T-helper 17 cell (primary cell): ENCODE measurements around the gene ATP6AP1. TPM values are rescaled to one million over a fixed set of nuclear protein-coding genes. Genes with fewer than 3 reads are reported as not detected.

Source experiments
- ATAC-seq: fragments of 150-1000 bp; cut with Tn5 transposase; 2 replicates; pipeline ENCODE4 v1.10.0; 2021; ENCODE audit warnings: mild to moderate bottlenecking, moderate library complexity
- DNase-seq, 3 donors: peaks; one replicate each; pipeline versions ENCODE4 v3.0.0 to v3.0.0-alpha.2; 2020 to 2021
- H3K9me3 ChIP-seq: one replicate; pipeline ENCODE4 v1.7.0; 2013; ENCODE audit warnings: low read length, mild to moderate bottlenecking; ENCODE audit not compliant: control insufficient read depth, poor library complexity, severe bottlenecking
- H3K27ac Mint-ChIP-seq: one replicate; pipeline ENCODE4 v1.8.0; 2022; ENCODE audit warnings: mild to moderate bottlenecking, moderate library complexity, mixed read lengths
- H3K27me3 Mint-ChIP-seq: one replicate; pipeline ENCODE4 v1.8.0; 2022; ENCODE audit warnings: mixed read lengths
- H3K36me3 Mint-ChIP-seq: one replicate; pipeline ENCODE4 v1.8.0; 2022; ENCODE audit warnings: low read depth, mixed read lengths
- H3K4me1 Mint-ChIP-seq: one replicate; pipeline ENCODE4 v1.8.0; 2022; ENCODE audit warnings: mild to moderate bottlenecking, mixed read lengths
- H3K4me3 Mint-ChIP-seq: one replicate; pipeline ENCODE4 v1.8.0; 2022; ENCODE audit warnings: mild to moderate bottlenecking, moderate library complexity, mixed read lengths
- total RNA-seq, 4 donors: library from RNA in 2 of 4; stranded (reverse) in 2 of 4; gene quantifications; one replicate each; pipeline ENCODE4 v1.2.3 and lab custom pipeline; 2022 to 2026

ATP6AP1 gene
- total RNA-seq, 2 donors from 2014 or later: 41.4 to 43.0 TPM

GRCh38 chrX:154440623-154441357 lies 12.3 kb downstream of the ATP6AP1 start:
- Mint-ChIP-seq H3K27me3 (no peaks in the 10 kb centered on the region), H3K4me1 (peaks cover 17% of the 10 kb centered on the region), H3K27ac (no peak overlapping the region), H3K4me3 (no peak overlapping the region), H3K36me3 (no peaks in the 10 kb centered on the region)
- ATAC-seq (no peak), DNase-seq (no peak)
- no peaks in the 10 kb centered on the region for H3K9me3 ChIP-seq

- peak overlapping the region; percentile 63 for H3K4me3 Mint-ChIP-seq
- H3K27ac Mint-ChIP-seq: peak overlapping the region; percentile 61
These were observed 13.1 kb downstream of the ATP6AP1 start for GRCh38 chrX:154441564-154441963.

GRCh38 chrX:154441984-154442707 lies 13.7 kb downstream of the ATP6AP1 start:
- ATAC-seq (no peak), DNase-seq (no peak)
- Mint-ChIP-seq H3K27me3 (no peaks in the 10 kb centered on the region), H3K36me3 (no peaks in the 10 kb centered on the region), H3K4me1 (peaks cover 20% of the 10 kb centered on the region), H3K4me3 (peak overlapping the region; percentile 63), H3K27ac (peak overlapping the region; percentile 61)
- no peaks in the 10 kb centered on the region for H3K9me3 ChIP-seq

More at GRCh38 chrX:154441564-154441963, 13.1 kb downstream of the ATP6AP1 start:
- no peaks in the 10 kb centered on the region for H3K9me3 ChIP-seq
- Mint-ChIP-seq H3K36me3 (no peaks in the 10 kb centered on the region), H3K4me1 (peaks cover 20% of the 10 kb centered on the region), H3K27me3 (no peaks in the 10 kb centered on the region)
- DNase-seq (peak in 1 of 3 donors; percentile 18), ATAC-seq (peak; percentile 59)

- DNase-seq: no peak
- no peaks in the 10 kb centered on the region for H3K9me3 ChIP-seq
- peaks cover 15% of the 10 kb centered on the region for H3K4me1 Mint-ChIP-seq
- peak overlapping the region; percentile 83 for H3K4me3 Mint-ChIP-seq
- no peaks in the 10 kb centered on the region for H3K36me3 Mint-ChIP-seq
- H3K27ac Mint-ChIP-seq: peak overlapping the region; percentile 91
- no peaks in the 10 kb centered on the region for H3K27me3 Mint-ChIP-seq
- ATAC-seq: no peak
These were observed 15.0 kb downstream of the ATP6AP1 start for GRCh38 chrX:154443479-154443910.

GRCh38 chrX:154443992-154444754 lies 15.7 kb downstream of the ATP6AP1 start, which contains the start of gene FAM50A:
Gene FAM50A, plus strand, starts transcription at chrX:154444141. Its CDS starts 95 bp downstream, at chrX:154444236.
- H3K36me3 Mint-ChIP-seq: no peaks in the 10 kb centered on the region
- H3K27ac Mint-ChIP-seq: peak within 1 kb of the TSS; percentile 91
- ATAC-seq (peak; percentile 80), DNase-seq (peak; percentile 55 to 69 (median 66))
- no peaks in the 10 kb centered on the region for H3K27me3 Mint-ChIP-seq
- no peaks in the 10 kb centered on the region for H3K9me3 ChIP-seq
- peaks cover 15% of the 10 kb centered on the region for H3K4me1 Mint-ChIP-seq
- H3K4me3 Mint-ChIP-seq: peak within 1 kb of the TSS; percentile 83

- H3K36me3 Mint-ChIP-seq: no peaks in the 10 kb centered on the region
- H3K4me3 Mint-ChIP-seq: peak overlapping the region; percentile 45
- DNase-seq (no peak), ATAC-seq (no peak)
- no peak overlapping the region for H3K27ac Mint-ChIP-seq
- peaks cover 15% of the 10 kb centered on the region for H3K4me1 Mint-ChIP-seq
- no peaks in the 10 kb centered on the region for H3K9me3 ChIP-seq
- no peaks in the 10 kb centered on the region for H3K27me3 Mint-ChIP-seq
These were observed 16.3 kb downstream of the ATP6AP1 start for GRCh38 chrX:154444755-154445246.

GRCh38 chrX:154445776-154446175 lies 17.3 kb downstream of the ATP6AP1 start:
- Mint-ChIP-seq H3K27ac (no peak overlapping the region), H3K36me3 (no peaks in the 10 kb centered on the region)
- no peak for ATAC-seq

GRCh38 chrX:154446430-154446829 lies 18.0 kb downstream of the ATP6AP1 start:
- DNase-seq (no peak), ATAC-seq (no peak)
- no peaks in the 10 kb centered on the region for H3K9me3 ChIP-seq
- Mint-ChIP-seq H3K27ac (peak overlapping the region; percentile 89), H3K4me1 (peaks cover 15% of the 10 kb centered on the region), H3K36me3 (no peaks in the 10 kb centered on the region), H3K27me3 (no peaks in the 10 kb centered on the region), H3K4me3 (no peak overlapping the region)

More at GRCh38 chrX:154445776-154446175, 17.3 kb downstream of the ATP6AP1 start:
- no peak for DNase-seq
- Mint-ChIP-seq H3K4me3 (no peak overlapping the region), H3K27me3 (no peaks in the 10 kb centered on the region), H3K4me1 (peaks cover 15% of the 10 kb centered on the region)
- no peaks in the 10 kb centered on the region for H3K9me3 ChIP-seq

GRCh38 chrX:154448484-154448883 lies 20.0 kb downstream of the ATP6AP1 start:
- DNase-seq: no peak
- no peak overlapping the region for H3K4me3 Mint-ChIP-seq
- H3K9me3 ChIP-seq: no peaks in the 10 kb centered on the region
- no peaks in the 10 kb centered on the region for H3K36me3 Mint-ChIP-seq
- no peak for ATAC-seq
- peaks cover 5% of the 10 kb centered on the region for H3K4me1 Mint-ChIP-seq
- no peaks in the 10 kb centered on the region for H3K27me3 Mint-ChIP-seq
- no peak overlapping the region for H3K27ac Mint-ChIP-seq

GRCh38 chrX:154449618-154450017 lies 21.1 kb downstream of the ATP6AP1 start:
- no peak for DNase-seq

GRCh38 chrX:154450312-154450711 lies 21.8 kb downstream of the ATP6AP1 start:
- DNase-seq (no peak), ATAC-seq (no peak)
- H3K4me1 Mint-ChIP-seq: peaks cover 4% of the 10 kb centered on the region
- no peaks in the 10 kb centered on the region for H3K36me3 Mint-ChIP-seq
- no peaks in the 10 kb centered on the region for H3K27me3 Mint-ChIP-seq
- no peak overlapping the region for H3K27ac Mint-ChIP-seq
- H3K4me3 Mint-ChIP-seq: no peak overlapping the region
- no peaks in the 10 kb centered on the region for H3K9me3 ChIP-seq

More at GRCh38 chrX:154449618-154450017, 21.1 kb downstream of the ATP6AP1 start:
- ATAC-seq: no peak
- peaks cover 4% of the 10 kb centered on the region for H3K4me1 Mint-ChIP-seq
- no peaks in the 10 kb centered on the region for H3K27me3 Mint-ChIP-seq
- H3K4me3 Mint-ChIP-seq: no peak overlapping the region
- H3K9me3 ChIP-seq: no peaks in the 10 kb centered on the region
- no peaks in the 10 kb centered on the region for H3K36me3 Mint-ChIP-seq
- H3K27ac Mint-ChIP-seq: no peak overlapping the region

- H3K4me3 Mint-ChIP-seq: no peak overlapping the region
These were observed 24.3 kb downstream of the ATP6AP1 start for GRCh38 chrX:154452823-154453222.

More at GRCh38 chrX:154452823-154453222, 24.3 kb downstream of the ATP6AP1 start:
- DNase-seq (no peak), ATAC-seq (no peak)
- Mint-ChIP-seq H3K36me3 (no peaks in the 10 kb centered on the region), H3K27ac (no peak overlapping the region), H3K4me1 (peaks cover 5% of the 10 kb centered on the region), H3K27me3 (no peaks in the 10 kb centered on the region)
- no peaks in the 10 kb centered on the region for H3K9me3 ChIP-seq
